ENCODE results near the gene PSMF1. TPM values are rescaled to one million over a fixed set of nuclear protein-coding genes. Genes with fewer than 3 reads are reported as not detected.
A peak's percentile ranks its signal among the peaks of the same experiment; 100 is the strongest.

PSMF1 gene
- total and polyA plus RNA-seq, 8 donors, result 22.0 to 297 (median 43.2) TPM

DNA sequence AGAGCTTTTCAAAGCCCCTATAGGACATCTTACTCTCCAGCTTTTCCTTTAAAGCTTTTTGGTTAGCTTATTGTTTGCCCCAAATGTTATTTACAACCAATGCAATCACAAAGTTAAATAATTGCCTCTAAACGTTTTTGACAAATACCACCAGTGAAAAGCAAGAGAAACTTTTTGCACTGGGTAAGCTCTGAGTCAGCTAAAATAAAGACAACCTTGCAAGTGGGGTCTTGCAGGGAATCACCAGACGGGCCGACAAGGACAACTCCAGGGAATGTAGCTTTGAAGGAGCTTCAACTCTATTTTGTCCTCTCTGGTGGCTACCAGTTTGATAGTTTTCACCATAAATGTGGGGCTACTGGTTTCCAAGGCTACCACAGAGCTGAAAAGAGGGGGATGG, 14.7 kb upstream of the PSMF1 start:
- no peak for TF ChIP-seq EP300 (IDR thresholded peaks at IDR 0.05)
- TF ChIP-seq POLR2A (IDR thresholded peaks at IDR 0.05), result no peak
- TF ChIP-seq, protein P1, sequence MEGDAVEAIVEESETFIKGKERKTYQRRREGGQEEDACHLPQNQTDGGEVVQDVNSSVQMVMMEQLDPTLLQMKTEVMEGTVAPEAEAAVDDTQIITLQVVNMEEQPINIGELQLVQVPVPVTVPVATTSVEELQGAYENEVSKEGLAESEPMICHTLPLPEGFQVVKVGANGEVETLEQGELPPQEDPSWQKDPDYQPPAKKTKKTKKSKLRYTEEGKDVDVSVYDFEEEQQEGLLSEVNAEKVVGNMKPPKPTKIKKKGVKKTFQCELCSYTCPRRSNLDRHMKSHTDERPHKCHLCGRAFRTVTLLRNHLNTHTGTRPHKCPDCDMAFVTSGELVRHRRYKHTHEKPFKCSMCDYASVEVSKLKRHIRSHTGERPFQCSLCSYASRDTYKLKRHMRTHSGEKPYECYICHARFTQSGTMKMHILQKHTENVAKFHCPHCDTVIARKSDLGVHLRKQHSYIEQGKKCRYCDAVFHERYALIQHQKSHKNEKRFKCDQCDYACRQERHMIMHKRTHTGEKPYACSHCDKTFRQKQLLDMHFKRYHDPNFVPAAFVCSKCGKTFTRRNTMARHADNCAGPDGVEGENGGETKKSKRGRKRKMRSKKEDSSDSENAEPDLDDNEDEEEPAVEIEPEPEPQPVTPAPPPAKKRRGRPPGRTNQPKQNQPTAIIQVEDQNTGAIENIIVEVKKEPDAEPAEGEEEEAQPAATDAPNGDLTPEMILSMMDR (IDR thresholded peaks at IDR 0.05), result no peak
- no peaks in the 10 kb centered on the region for H3K36me3 ChIP-seq
- H3K4me3 ChIP-seq, result no peak overlapping the region
- H3K27ac ChIP-seq, result no peak overlapping the region
- WGBS, 5 donors, result 58 to 74% (median 60%) methylated on average over 3 of the region's 3 CpGs
- intact Hi-C loops (cut with DNase I; ENCODE audit: low total_unique reads), result no loop called here
- no peaks in the 10 kb centered on the region for H3K4me1 ChIP-seq
- DNase-seq, result no peak
- peaks cover 0 to 14% (median 12%) of the 10 kb centered on the region in 4 donors for H3K9me3 ChIP-seq
- no peaks in the 10 kb centered on the region for H3K27me3 ChIP-seq

GRCh38 chr20:1105599-1106194, 12.7 kb upstream of the PSMF1 start:
- H3K27me3 ChIP-seq, result no peaks in the 10 kb centered on the region
- DNase-seq, result no peak
- no peak overlapping the region for H3K4me3 ChIP-seq
- H3K9me3 ChIP-seq, result peaks cover 0 to 14% (median 12%) of the 10 kb centered on the region in 4 donors
- no peak overlapping the region for H3K27ac ChIP-seq
- no peaks in the 10 kb centered on the region for H3K36me3 ChIP-seq
- intact Hi-C loops (cut with DNase I; ENCODE audit: low total_unique reads), result no loop called here
- TF ChIP-seq, protein P1 (IDR thresholded peaks at IDR 0.05), result no peak
- TF ChIP-seq POLR2A (IDR thresholded peaks at IDR 0.05), result no peak
- TF ChIP-seq POLR2AphosphoS5 (IDR thresholded peaks at IDR 0.05), result no peak
- TF ChIP-seq EP300 (IDR thresholded peaks at IDR 0.05), result no peak
- WGBS, 5 donors, result 84 to 95% (median 88%) methylated on average over 6 of the region's 6 CpGs
- no peaks in the 10 kb centered on the region for H3K4me1 ChIP-seq

GRCh38 chr20:1107176-1107575, 11.2 kb upstream of the PSMF1 start:
- H3K9me3 ChIP-seq, result peaks cover 0 to 10% (median 8%) of the 10 kb centered on the region in 4 donors
- no peak for TF ChIP-seq EP300 (IDR thresholded peaks at IDR 0.05)
- TF ChIP-seq POLR2AphosphoS5 (IDR thresholded peaks at IDR 0.05), result no peak
- TF ChIP-seq POLR2A (IDR thresholded peaks at IDR 0.05), result no peak
- TF ChIP-seq, protein P1 (IDR thresholded peaks at IDR 0.05), result no peak
- intact Hi-C loops (cut with DNase I; ENCODE audit: low total_unique reads), result no loop called here
- H3K4me3 ChIP-seq, result no peak overlapping the region
- no peaks in the 10 kb centered on the region for H3K27me3 ChIP-seq
- H3K36me3 ChIP-seq, result no peaks in the 10 kb centered on the region
- no peak overlapping the region for H3K27ac ChIP-seq
- no peaks in the 10 kb centered on the region for H3K4me1 ChIP-seq
- no peak for DNase-seq
- WGBS, 5 donors, result 78 to 91% (median 80%) methylated on average over 3 of the region's 3 CpGs

- no peaks in the 10 kb centered on the region for H3K27me3 ChIP-seq
- intact Hi-C loops (cut with DNase I; ENCODE audit: low total_unique reads), result no loop called here
- no peaks in the 10 kb centered on the region for H3K36me3 ChIP-seq
- H3K27ac ChIP-seq, result no peak overlapping the region
- no peaks in the 10 kb centered on the region for H3K9me3 ChIP-seq
- 29 to 35% (median 33%) methylated on average over 4 to 5 of the region's 5 CpGs for WGBS, 5 donors
- H3K4me1 ChIP-seq, result no peaks in the 10 kb centered on the region
- TF ChIP-seq, protein P1 (IDR thresholded peaks at IDR 0.05), result peak in 4 of 7 experiments; percentile 21 to 67 (median 62)
- no peak for TF ChIP-seq EP300 (IDR thresholded peaks at IDR 0.05)
- peak; percentile 63 to 69 for DNase-seq
- no peak overlapping the region for H3K4me3 ChIP-seq
Observed at GRCh38 chr20:1108437-1108920, 9.9 kb upstream of the PSMF1 start.

Data from stomach (tissue), 9 donors.